Measurements from ENCODE around the gene ULK4. TPM values are rescaled to one million over a fixed set of nuclear protein-coding genes. Genes with fewer than 3 reads are reported as not detected.

ULK4 gene
- total and polyA plus RNA-seq, 2 of the 8 experiments (the other 6 are each of a cell fraction or from before 2014, with no cell fraction given) = 3.0 to 10.8 TPM

DNA sequence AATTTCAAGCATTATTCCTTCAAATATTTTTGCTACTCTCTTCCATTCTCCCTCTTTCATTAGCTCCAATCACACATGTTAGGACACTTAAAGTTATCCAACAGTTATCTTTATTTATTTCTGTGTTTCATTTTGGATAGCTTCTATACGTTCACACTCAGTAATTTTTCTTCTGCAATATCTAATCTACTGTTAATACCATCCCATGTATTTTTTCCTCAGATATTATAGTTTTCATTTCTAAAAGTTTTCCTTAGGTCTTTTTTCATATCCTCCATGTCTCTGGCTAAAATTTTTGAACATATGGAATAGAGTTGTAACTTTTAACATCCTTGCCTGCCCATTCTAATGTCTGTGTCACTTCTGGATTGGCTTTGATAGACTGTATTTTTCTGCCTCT, 689.2 kb downstream of the ULK4 start:
- Histone ChIP-seq H3K79me2 (ENCODE audit: control insufficient read depth in 1 of 2, insufficient read depth in 2 of 2, low read length in 2 of 2) (no peaks in the 10 kb centered on the region), H2BK12ac (ENCODE audit: low read depth, low read length) (no peak overlapping the region), H3K9me3 (ENCODE audit: insufficient read depth in 2 of 2, low read depth in 1 of 2, low read length in 1 of 2) (peaks cover 11 to 12% of the 10 kb centered on the region in 2 experiments), H2BK120ac (replicated peaks; ENCODE audit: low read depth, low read length) (no peak overlapping the region), H3K56ac (replicated peaks; ENCODE audit: insufficient read length, low read depth, low read length) (no peak overlapping the region), H2BK20ac (ENCODE audit: low read length) (no peak overlapping the region), H3K14ac (ENCODE audit: insufficient read length) (no peak overlapping the region), H4K91ac (replicated peaks; ENCODE audit: insufficient read length, low read length) (no peak overlapping the region), H4K8ac (ENCODE audit: extremely low read depth, insufficient read depth, low read length) (no peak overlapping the region), H2AK5ac (ENCODE audit: low read depth, low read length) (no peak overlapping the region), H2BK15ac (ENCODE audit: low read length) (no peak overlapping the region), H4K20me1 (replicated peaks in 1 of 2; ENCODE audit: control insufficient read depth in 1 of 2, insufficient read depth in 2 of 2, low read length in 2 of 2) (no peaks in the 10 kb centered on the region), H3K9ac (replicated peaks in 1 of 4; ENCODE audit: extremely low read depth in 1 of 4, low read depth in 3 of 4, low read length in 3 of 4) (no peak overlapping the region), H3K4ac (replicated peaks; ENCODE audit: insufficient read length, low read depth, low read length) (no peak overlapping the region), H2AFZ (ENCODE audit: low read length) (no peak overlapping the region), H3K36me3 (ENCODE audit: control insufficient read depth in 2 of 4, insufficient read depth in 4 of 4, low read length in 3 of 4) (peaks cover 0 to 5% (median 0%) of the 10 kb centered on the region in 4 experiments; a peak in 2 of 8 replicates), H2BK5ac (ENCODE audit: low read depth, low read length) (no peak overlapping the region), H4K5ac (ENCODE audit: insufficient read length, low read depth, low read length) (no peak overlapping the region), H3K4me2 (ENCODE audit: insufficient read depth in 1 of 2, low read depth in 2 of 2, low read length in 2 of 2) (no peak overlapping the region), H3K27me3 (replicated peaks in 1 of 4; ENCODE audit: control insufficient read depth in 3 of 4, extremely low read depth in 1 of 4, insufficient read depth in 3 of 4, low read length in 3 of 4) (no peaks in the 10 kb centered on the region), H3K79me1 (ENCODE audit: low read depth, low read length) (no peaks in the 10 kb centered on the region), H3K4me1 (replicated peaks in 1 of 4; ENCODE audit: control insufficient read depth in 3 of 4, insufficient read depth in 4 of 4, low read length in 3 of 4) (peaks cover 0 to 5% (median under 1%) of the 10 kb centered on the region in 4 experiments; a peak in 2 of 7 replicates), H3K23ac (ENCODE audit: insufficient read length) (no peak overlapping the region), H3K4me3 (ENCODE audit: extremely low read depth in 1 of 4, insufficient read depth in 2 of 4, low read depth in 3 of 4, low read length in 4 of 4) (no peak overlapping the region), H3K23me2 (ENCODE audit: low read depth, low read length) (no peaks in the 10 kb centered on the region), H3K18ac (ENCODE audit: extremely low read depth, low read length) (no peak overlapping the region), H3K27ac (ENCODE audit: low read depth, low read length) (no peak overlapping the region)
- 93% methylated on average over 1 of the region's 1 CpG; no CpG with 5 or more reads in 1 of the 2 experiments for WGBS, 2 experiments (ENCODE audit: extremely low coverage in 1 of 2, insufficient coverage in 1 of 2, insufficient read length in 1 of 2, insufficient replicate concordance in 2 of 2, low coverage in 1 of 2, low lambda C conversion rate in 2 of 2, missing lambda C conversion rate in 1 of 2)
- ChIA-PET CTCF (ENCODE audit: partially characterized antibody) (interaction anchor here (0.6 kb wide), 1 partner anchor 75 kb away, joined by 4 read pairs; no protein-coding TSS in a partner anchor), POLR2A (ENCODE audit: partially characterized antibody) (no interaction called here)
- no peak for FAIRE-seq
- no peak for DNase-seq (ENCODE audit: low read depth in 1 of 2, low spot score in 2 of 2)
- no peak for TF ChIP-seq FOSL1 (IDR thresholded peaks at IDR 0.05; ENCODE audit: insufficient read depth, low read depth, low read length)
- TF ChIP-seq, protein P1, sequence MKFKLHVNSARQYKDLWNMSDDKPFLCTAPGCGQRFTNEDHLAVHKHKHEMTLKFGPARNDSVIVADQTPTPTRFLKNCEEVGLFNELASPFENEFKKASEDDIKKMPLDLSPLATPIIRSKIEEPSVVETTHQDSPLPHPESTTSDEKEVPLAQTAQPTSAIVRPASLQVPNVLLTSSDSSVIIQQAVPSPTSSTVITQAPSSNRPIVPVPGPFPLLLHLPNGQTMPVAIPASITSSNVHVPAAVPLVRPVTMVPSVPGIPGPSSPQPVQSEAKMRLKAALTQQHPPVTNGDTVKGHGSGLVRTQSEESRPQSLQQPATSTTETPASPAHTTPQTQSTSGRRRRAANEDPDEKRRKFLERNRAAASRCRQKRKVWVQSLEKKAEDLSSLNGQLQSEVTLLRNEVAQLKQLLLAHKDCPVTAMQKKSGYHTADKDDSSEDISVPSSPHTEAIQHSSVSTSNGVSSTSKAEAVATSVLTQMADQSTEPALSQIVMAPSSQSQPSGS (IDR thresholded peaks at IDR 0.05; ENCODE audit: low read length) = no peak
- TF ChIP-seq CHD2 (IDR thresholded peaks at IDR 0.05; ENCODE audit: low read length) = no peak
- TF ChIP-seq TAF1 (IDR thresholded peaks at IDR 0.05; ENCODE audit: low read depth, low read length) = no peak
- TF ChIP-seq ZNF274 (IDR thresholded peaks at IDR 0.05; ENCODE audit: borderline replicate concordance, extremely low read depth, low read length) = no peak
- TF ChIP-seq, protein P2, sequence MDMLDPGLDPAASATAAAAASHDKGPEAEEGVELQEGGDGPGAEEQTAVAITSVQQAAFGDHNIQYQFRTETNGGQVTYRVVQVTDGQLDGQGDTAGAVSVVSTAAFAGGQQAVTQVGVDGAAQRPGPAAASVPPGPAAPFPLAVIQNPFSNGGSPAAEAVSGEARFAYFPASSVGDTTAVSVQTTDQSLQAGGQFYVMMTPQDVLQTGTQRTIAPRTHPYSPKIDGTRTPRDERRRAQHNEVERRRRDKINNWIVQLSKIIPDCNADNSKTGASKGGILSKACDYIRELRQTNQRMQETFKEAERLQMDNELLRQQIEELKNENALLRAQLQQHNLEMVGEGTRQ (IDR thresholded peaks at IDR 0.05; ENCODE audit: low read length) = no peak
- no peak for TF ChIP-seq SP2 (IDR thresholded peaks at IDR 0.05; ENCODE audit: low read length)
- TF ChIP-seq, protein P3, sequence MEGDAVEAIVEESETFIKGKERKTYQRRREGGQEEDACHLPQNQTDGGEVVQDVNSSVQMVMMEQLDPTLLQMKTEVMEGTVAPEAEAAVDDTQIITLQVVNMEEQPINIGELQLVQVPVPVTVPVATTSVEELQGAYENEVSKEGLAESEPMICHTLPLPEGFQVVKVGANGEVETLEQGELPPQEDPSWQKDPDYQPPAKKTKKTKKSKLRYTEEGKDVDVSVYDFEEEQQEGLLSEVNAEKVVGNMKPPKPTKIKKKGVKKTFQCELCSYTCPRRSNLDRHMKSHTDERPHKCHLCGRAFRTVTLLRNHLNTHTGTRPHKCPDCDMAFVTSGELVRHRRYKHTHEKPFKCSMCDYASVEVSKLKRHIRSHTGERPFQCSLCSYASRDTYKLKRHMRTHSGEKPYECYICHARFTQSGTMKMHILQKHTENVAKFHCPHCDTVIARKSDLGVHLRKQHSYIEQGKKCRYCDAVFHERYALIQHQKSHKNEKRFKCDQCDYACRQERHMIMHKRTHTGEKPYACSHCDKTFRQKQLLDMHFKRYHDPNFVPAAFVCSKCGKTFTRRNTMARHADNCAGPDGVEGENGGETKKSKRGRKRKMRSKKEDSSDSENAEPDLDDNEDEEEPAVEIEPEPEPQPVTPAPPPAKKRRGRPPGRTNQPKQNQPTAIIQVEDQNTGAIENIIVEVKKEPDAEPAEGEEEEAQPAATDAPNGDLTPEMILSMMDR (IDR thresholded peaks at IDR 0.05; ENCODE audit: control extremely low read depth in 1 of 3, insufficient read depth in 1 of 3, low read depth in 1 of 3, low read length in 3 of 3) = no peak

Data from H1 (cell line).